Jurkat, Clone E6-1 (cell line): ENCODE results near the gene ASTN2.
"Not testable (repeated sequence)": the region's sequence is repeated elsewhere in the genome, so short reads cannot be mapped to it uniquely, and the experiment has no call there.

ENCODE experiments used
- DNase-seq: peaks from one replicate; pipeline ENCODE4 v3.0.0-alpha.2; 2011; ENCODE audit warnings: low read depth, low spot score
- H3K4me3 ChIP-seq: 2 replicates; pipeline ENCODE4 v1.5.1; 2011; ENCODE audit warnings: mild to moderate bottlenecking, low read length, control low read depth, moderate library complexity

Gene ASTN2

GRCh38 chr9:117073539-117074341 is 341.1 kb downstream of the ASTN2 start:
- H3K4me3 ChIP-seq, result no peak overlapping the region
- DNase-seq, result peak; percentile 16

- no peak for DNase-seq
- H3K4me3 ChIP-seq, result no peak overlapping the region
Measured at GRCh38 chr9:117073071-117073470, 341.8 kb downstream of the ASTN2 start.

- DNase-seq, result no peak
- no peak overlapping the region for H3K4me3 ChIP-seq
Measured at GRCh38 chr9:117072216-117072615, 342.6 kb downstream of the ASTN2 start.

- not testable (repeated sequence) for DNase-seq, H3K4me3 ChIP-seq
Measured at GRCh38 chr9:117071673-117072207, 343.1 kb downstream of the ASTN2 start.

GRCh38 chr9:117063721-117064471 is 351.0 kb downstream of the ASTN2 start:
- no peak for DNase-seq
- no peak overlapping the region for H3K4me3 ChIP-seq

GRCh38 chr9:117060963-117061362 is 353.9 kb downstream of the ASTN2 start:
- no peak overlapping the region for H3K4me3 ChIP-seq
- no peak for DNase-seq

GRCh38 chr9:117050007-117050406 is 364.9 kb downstream of the ASTN2 start:
- H3K4me3 ChIP-seq, result no peak overlapping the region
- DNase-seq, result no peak

GRCh38 chr9:117046666-117047327 is 368.1 kb downstream of the ASTN2 start:
- H3K4me3 ChIP-seq, result no peak overlapping the region
- DNase-seq, result no peak

GRCh38 chr9:117044241-117044640 is 370.6 kb downstream of the ASTN2 start:
- no peak for DNase-seq

GRCh38 chr9:117043159-117043558 is 371.7 kb downstream of the ASTN2 start:
- no peak overlapping the region for H3K4me3 ChIP-seq
- DNase-seq, result no peak

More at GRCh38 chr9:117044241-117044640, 370.6 kb downstream of the ASTN2 start:
- H3K4me3 ChIP-seq, result no peak overlapping the region

- no peak for DNase-seq
- no peak overlapping the region for H3K4me3 ChIP-seq
Measured at GRCh38 chr9:117035546-117035945, 379.3 kb downstream of the ASTN2 start.

- no peak overlapping the region for H3K4me3 ChIP-seq
- peak; percentile 22 for DNase-seq
Measured at GRCh38 chr9:117034866-117035265, 380.0 kb downstream of the ASTN2 start.

- no peak overlapping the region for H3K4me3 ChIP-seq
- DNase-seq, result no peak
Measured at GRCh38 chr9:117030254-117030768, 384.5 kb downstream of the ASTN2 start.

GRCh38 chr9:117029341-117029740 is 385.5 kb downstream of the ASTN2 start:
- DNase-seq, result no peak
- no peak overlapping the region for H3K4me3 ChIP-seq

- no peak for DNase-seq
- no peak overlapping the region for H3K4me3 ChIP-seq
Measured at GRCh38 chr9:117028103-117028858, 386.6 kb downstream of the ASTN2 start.

- no peak overlapping the region for H3K4me3 ChIP-seq
- no peak for DNase-seq
Measured at GRCh38 chr9:117021906-117022305, 393.0 kb downstream of the ASTN2 start.

GRCh38 chr9:117018966-117019617 is 395.8 kb downstream of the ASTN2 start:
- no peak overlapping the region for H3K4me3 ChIP-seq
- no peak for DNase-seq

GRCh38 chr9:117017414-117017985 is 397.4 kb downstream of the ASTN2 start:
- DNase-seq, result no peak
- H3K4me3 ChIP-seq, result no peak overlapping the region
